ENCODE data around the gene C10orf88.
"Not testable (repeated sequence)": the region's sequence is repeated elsewhere in the genome, so short reads cannot be mapped to it uniquely, and the experiment has no call there.

The C10orf88 gene

DNA sequence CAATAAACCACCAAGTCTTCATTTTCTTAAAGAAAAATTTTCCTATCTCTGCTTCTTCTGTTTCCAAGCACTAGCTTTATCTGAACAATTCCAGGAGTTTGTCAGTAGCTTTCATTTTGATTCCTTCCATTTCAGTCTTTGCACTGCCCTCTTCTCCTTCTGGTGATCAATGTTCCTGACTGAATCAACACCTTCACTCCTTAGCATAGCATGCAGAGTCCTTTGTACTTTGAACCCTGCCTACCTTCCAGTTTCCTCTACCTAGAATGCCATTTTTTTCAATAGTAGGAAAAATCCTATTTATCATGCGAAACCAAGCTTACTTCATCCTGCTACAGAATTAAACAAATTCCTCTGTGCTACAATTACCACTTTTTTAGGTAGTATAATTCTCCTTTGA, 1.9 kb upstream of the C10orf88 start:
- no peaks in the 10 kb centered on the region for H3K9me3 ChIP-seq (replicated peaks; ENCODE audit: low read length)
- H3K4me1 ChIP-seq (ENCODE audit: control insufficient read depth, insufficient read depth, low read length) = peaks cover 20% of the 10 kb centered on the region
- no peaks in the 10 kb centered on the region for H3K27me3 ChIP-seq (ENCODE audit: control insufficient read depth, insufficient read depth, low read length)
- no peak overlapping the region for H3K9ac ChIP-seq (ENCODE audit: low read depth, low read length)
- peaks cover 3% of the 10 kb centered on the region for H3K36me3 ChIP-seq (ENCODE audit: insufficient read depth, low read length)
- no peak overlapping the region for H3K4me3 ChIP-seq (ENCODE audit: low read length)
- no peak overlapping the region for H3K4me2 ChIP-seq (ENCODE audit: low read length)

DNA sequence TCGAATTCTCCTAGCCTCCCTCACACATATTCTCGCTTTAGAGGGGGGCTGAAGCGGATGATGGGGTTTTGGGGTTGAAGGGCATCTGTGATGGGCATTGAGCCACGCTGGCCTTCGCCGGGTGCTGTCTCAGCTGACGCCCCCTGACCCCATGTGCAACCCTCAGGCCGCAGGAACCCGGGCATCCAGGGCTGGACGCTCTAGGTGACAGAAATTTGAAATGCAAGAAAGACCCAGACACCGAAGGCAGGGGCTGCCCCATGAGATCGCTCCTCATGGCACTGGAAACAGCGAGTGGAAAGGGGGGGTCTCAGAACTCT, 664 bp upstream of the C10orf88 start:
- peaks cover 7% of the 10 kb centered on the region for H3K36me3 ChIP-seq (ENCODE audit: insufficient read depth, low read length)
- H3K9me3 ChIP-seq (replicated peaks; ENCODE audit: low read length) = no peaks in the 10 kb centered on the region
- H3K4me1 ChIP-seq (ENCODE audit: control insufficient read depth, insufficient read depth, low read length) = peaks cover 20% of the 10 kb centered on the region
- H3K4me3 ChIP-seq (ENCODE audit: low read length) = peak overlapping the region; percentile 90
- no peaks in the 10 kb centered on the region for H3K27me3 ChIP-seq (ENCODE audit: control insufficient read depth, insufficient read depth, low read length)
- H3K4me2 ChIP-seq (ENCODE audit: low read length) = peak overlapping the region; percentile 81
- H3K9ac ChIP-seq (ENCODE audit: low read depth, low read length) = no peak overlapping the region

DNA sequence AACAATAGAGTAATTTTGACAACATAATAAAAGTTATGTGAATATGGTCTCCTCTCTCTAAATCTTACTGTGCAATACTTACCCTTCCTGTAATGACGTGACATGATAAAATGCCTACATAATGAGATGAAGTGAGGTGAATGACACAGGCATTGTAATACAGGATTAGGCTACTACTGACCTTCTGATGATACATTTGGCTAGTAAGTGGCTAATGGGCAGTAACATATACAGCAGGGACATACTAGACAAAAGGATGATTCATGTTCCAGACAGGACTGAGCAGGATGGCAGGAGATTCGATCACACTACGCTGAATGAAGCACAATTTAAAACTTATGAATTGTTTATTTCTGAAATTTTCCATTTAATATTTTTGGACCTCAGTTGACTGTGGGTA, 4.7 kb downstream of the C10orf88 start:
- H3K4me1 ChIP-seq (ENCODE audit: control insufficient read depth, insufficient read depth, low read length) = peaks cover 14% of the 10 kb centered on the region
- no peak overlapping the region for H3K9ac ChIP-seq (ENCODE audit: low read depth, low read length)
- no peaks in the 10 kb centered on the region for H3K9me3 ChIP-seq (replicated peaks; ENCODE audit: low read length)
- H3K36me3 ChIP-seq (ENCODE audit: insufficient read depth, low read length) = peaks cover 37% of the 10 kb centered on the region
- no peak overlapping the region for H3K4me3 ChIP-seq (ENCODE audit: low read length)
- no peak overlapping the region for H3K4me2 ChIP-seq (ENCODE audit: low read length)
- H3K27me3 ChIP-seq (ENCODE audit: control insufficient read depth, insufficient read depth, low read length) = no peaks in the 10 kb centered on the region

DNA sequence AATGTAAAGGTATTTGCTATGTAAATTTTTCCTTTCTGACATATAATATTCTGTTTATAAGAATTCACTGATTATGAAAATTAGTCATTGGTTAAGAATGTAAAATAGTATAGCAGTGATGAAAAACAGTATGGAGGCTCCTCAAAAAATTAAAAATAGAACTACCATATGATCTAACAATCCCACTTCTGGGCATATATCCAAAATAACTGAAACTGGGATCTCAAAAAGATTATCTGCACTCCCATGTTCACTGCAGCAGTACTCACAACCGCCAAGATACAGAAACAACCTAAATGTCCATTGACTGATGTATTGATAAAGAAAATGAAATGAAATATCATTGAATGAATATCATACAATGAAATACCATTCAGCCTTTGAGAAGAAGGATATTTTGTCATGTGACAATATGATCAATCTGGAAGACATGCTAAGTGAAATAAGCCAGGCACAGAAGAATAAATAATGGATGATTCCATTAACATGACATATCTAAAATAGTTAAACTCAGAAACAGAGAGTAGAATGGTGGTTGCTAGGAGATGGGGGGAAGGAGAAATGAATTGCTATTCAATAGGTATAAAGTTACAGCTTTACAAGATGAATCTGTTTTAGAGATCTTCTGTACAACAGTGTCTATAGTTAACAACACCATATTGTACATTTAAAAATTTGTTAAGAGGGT, 14.0 kb downstream of the C10orf88 start:
- Histone ChIP-seq H3K27me3 (ENCODE audit: control insufficient read depth, insufficient read depth, low read length) (no peaks in the 10 kb centered on the region), H3K4me3 (ENCODE audit: low read length) (no peak overlapping the region), H3K9me3 (replicated peaks; ENCODE audit: low read length) (no peaks in the 10 kb centered on the region), H3K4me2 (ENCODE audit: low read length) (peak overlapping the region; percentile 38), H3K4me1 (ENCODE audit: control insufficient read depth, insufficient read depth, low read length) (peaks cover 21% of the 10 kb centered on the region), H3K36me3 (ENCODE audit: insufficient read depth, low read length) (peaks cover 28% of the 10 kb centered on the region), H3K9ac (ENCODE audit: low read depth, low read length) (peak overlapping the region; percentile 20)

DNA sequence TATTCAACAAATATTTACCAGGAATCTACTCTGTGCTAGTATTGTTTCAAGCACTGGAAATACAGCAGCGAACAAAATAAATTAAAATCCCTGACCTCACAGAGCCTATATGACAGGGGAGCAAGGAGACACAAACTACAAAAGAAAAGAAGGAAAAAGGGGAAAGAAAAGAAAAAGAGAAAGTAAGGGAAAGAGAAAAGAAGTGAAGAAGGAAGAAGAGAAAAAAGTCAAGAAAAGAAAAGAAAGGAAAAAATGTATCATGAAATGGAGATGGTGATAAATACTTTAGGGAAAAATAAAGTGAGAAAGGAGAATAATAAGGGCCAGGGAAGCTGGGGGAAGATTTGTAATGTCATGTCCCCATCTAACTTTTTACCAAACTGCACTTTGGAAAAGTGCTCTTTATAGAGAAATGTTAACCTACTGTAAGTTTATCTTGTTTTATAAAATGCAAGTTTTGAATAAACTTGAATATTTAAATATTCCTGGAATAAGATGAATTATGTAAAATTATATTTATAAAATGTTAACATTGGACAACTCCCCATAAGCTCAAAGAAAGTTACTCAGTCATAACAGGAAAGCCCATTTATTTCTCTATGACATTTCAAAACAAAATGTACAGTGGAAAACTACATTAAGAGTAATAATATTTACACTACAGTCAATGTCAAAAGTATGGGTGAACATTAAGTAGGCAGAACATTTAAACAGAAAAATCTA, 14.7 kb downstream of the C10orf88 start:
- no peak overlapping the region for H3K4me3 ChIP-seq (ENCODE audit: low read length)
- no peak overlapping the region for H3K4me2 ChIP-seq (ENCODE audit: low read length)
- peaks cover 34% of the 10 kb centered on the region for H3K36me3 ChIP-seq (ENCODE audit: insufficient read depth, low read length)
- H3K4me1 ChIP-seq (ENCODE audit: control insufficient read depth, insufficient read depth, low read length) = peaks cover 21% of the 10 kb centered on the region
- H3K9me3 ChIP-seq (replicated peaks; ENCODE audit: low read length) = no peaks in the 10 kb centered on the region
- peak overlapping the region; percentile 8 for H3K9ac ChIP-seq (ENCODE audit: low read depth, low read length)
- H3K27me3 ChIP-seq (ENCODE audit: control insufficient read depth, insufficient read depth, low read length) = no peaks in the 10 kb centered on the region

DNA sequence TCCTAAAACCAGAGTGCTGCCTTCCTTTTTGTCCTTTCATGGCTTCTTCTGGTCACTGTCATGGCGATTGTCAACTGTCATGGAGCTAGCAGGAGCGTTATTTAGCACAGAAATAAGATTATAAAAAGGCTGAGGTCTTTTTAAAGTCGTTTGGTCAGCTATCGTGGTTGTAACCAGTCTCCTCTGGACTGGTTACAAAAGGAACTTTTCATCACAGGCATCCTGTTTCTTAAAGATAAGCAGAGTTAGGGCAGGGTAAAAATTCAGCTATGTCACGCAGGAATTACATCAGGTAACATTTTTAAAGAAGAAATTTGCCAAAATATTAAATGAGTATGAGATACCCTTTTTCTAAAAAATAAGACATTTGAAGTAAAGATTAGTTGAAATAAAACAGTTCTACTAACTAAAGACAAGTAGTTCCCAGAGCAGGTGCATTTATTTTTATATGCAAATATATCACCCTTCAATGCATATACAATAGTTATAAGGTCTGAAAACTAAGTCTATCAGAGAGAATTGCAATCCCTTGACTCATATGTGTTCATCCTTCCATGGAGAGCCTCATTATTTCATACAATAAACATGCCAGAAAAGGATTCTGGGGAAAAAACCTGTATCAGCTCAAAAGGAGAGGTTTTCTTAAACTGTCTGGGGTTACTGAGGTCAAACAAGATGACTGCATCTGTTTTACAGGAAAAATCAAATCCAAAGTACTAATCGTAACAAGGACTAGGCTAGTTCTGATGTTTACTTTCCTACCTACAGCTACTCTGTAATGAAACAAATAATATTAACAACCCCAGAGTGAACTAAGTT, 22.7 kb downstream of the C10orf88 start:
- H3K4me2 ChIP-seq (ENCODE audit: low read length) = no peak overlapping the region
- no peak overlapping the region for H3K9ac ChIP-seq (ENCODE audit: low read depth, low read length)
- no peak overlapping the region for H3K4me3 ChIP-seq (ENCODE audit: low read length)
- H3K27me3 ChIP-seq (ENCODE audit: control insufficient read depth, insufficient read depth, low read length) = no peaks in the 10 kb centered on the region
- H3K9me3 ChIP-seq (replicated peaks; ENCODE audit: low read length) = no peaks in the 10 kb centered on the region
- peaks cover 34% of the 10 kb centered on the region for H3K36me3 ChIP-seq (ENCODE audit: insufficient read depth, low read length)
- H3K4me1 ChIP-seq (ENCODE audit: control insufficient read depth, insufficient read depth, low read length) = no peaks in the 10 kb centered on the region

DNA sequence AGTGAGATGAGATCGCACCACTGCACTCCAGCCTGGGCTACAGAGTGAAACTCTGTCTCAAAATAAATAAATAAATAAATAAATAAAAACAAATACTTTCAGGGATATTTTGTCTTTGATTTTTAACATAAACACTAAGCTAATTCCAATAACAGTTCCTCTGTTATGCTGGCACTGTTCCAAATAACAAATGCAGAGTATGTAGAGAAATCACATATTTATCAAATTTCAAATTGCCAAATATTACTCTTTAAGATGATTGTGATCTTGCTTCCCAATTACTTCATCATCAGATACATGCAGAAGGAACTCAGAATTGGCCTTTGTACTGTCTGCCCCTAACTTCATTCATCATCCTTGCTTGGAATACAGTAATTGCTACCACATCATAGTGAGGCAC, 23.9 kb downstream of the C10orf88 start:
- Histone ChIP-seq H3K27me3 (ENCODE audit: control insufficient read depth, insufficient read depth, low read length) (no peaks in the 10 kb centered on the region), H3K9me3 (replicated peaks; ENCODE audit: low read length) (no peaks in the 10 kb centered on the region), H3K36me3 (ENCODE audit: insufficient read depth, low read length) (peaks cover 30% of the 10 kb centered on the region), H3K4me2 (ENCODE audit: low read length) (no peak overlapping the region), H3K9ac (ENCODE audit: low read depth, low read length) (no peak overlapping the region), H3K4me3 (ENCODE audit: low read length) (no peak overlapping the region), H3K4me1 (ENCODE audit: control insufficient read depth, insufficient read depth, low read length) (no peaks in the 10 kb centered on the region)

DNA sequence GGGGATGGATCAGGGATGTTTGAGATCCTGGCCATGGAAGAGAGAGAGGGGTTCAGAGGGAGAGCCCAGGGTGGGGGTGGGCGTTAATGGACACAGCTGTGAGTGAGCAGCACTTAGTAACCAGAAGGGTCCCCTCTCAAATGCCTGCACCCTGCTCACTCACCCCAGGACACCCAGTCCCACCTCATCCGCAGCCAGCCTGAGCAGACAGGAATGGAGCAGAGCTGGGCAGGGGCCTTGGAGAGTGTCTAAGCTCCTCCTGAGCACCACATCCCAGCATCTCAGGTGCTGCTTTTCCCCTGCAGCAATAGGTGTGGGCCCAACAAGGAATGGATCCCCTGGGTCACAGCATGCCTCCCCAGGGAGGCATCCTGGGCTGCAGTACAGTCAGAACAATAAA, 38.3 kb downstream of the C10orf88 start:
- no peaks in the 10 kb centered on the region for H3K4me1 ChIP-seq (ENCODE audit: control insufficient read depth, insufficient read depth, low read length)
- H3K9me3 ChIP-seq (replicated peaks; ENCODE audit: low read length) = no peaks in the 10 kb centered on the region
- no peaks in the 10 kb centered on the region for H3K36me3 ChIP-seq (ENCODE audit: insufficient read depth, low read length)
- no peaks in the 10 kb centered on the region for H3K27me3 ChIP-seq (ENCODE audit: control insufficient read depth, insufficient read depth, low read length)
- no peak overlapping the region for H3K4me2 ChIP-seq (ENCODE audit: low read length)
- no peak overlapping the region for H3K4me3 ChIP-seq (ENCODE audit: low read length)
- no peak overlapping the region for H3K9ac ChIP-seq (ENCODE audit: low read depth, low read length)

DNA sequence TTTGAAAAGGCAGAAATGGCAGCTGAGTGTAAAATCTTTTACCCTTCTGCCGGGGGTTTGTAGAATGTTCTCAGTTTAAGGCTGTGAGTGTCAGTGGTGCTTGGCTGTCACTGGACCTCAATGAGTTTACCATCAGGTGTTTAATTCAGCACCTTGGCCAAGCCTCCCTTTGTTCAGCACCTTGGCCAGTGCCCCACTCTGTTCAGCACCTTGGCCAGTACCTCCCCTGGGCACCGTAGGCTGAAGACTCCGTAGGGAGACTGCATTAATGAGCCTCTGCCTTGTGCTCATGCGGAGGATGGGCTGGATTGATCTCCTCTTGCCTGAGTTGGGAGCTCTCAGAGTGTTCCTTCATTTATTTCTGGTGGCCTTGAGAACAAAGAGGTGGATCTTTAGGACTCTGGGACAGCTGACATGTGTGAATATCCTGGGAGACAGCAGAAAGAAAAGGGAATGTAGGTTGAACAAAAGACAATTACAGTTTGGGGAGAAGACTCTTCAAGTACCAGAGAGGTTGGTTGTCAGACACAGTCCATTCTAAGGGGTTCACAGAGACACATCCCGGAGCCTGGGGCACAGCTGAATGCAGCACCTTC, 42.0 kb downstream of the C10orf88 start:
- Histone ChIP-seq H3K4me1 (ENCODE audit: control insufficient read depth, insufficient read depth, low read length) (no peaks in the 10 kb centered on the region), H3K27me3 (ENCODE audit: control insufficient read depth, insufficient read depth, low read length) (no peaks in the 10 kb centered on the region), H3K4me3 (ENCODE audit: low read length) (no peak overlapping the region), H3K36me3 (ENCODE audit: insufficient read depth, low read length) (no peaks in the 10 kb centered on the region), H3K4me2 (ENCODE audit: low read length) (no peak overlapping the region), H3K9me3 (replicated peaks; ENCODE audit: low read length) (no peaks in the 10 kb centered on the region), H3K9ac (ENCODE audit: low read depth, low read length) (no peak overlapping the region)

DNA sequence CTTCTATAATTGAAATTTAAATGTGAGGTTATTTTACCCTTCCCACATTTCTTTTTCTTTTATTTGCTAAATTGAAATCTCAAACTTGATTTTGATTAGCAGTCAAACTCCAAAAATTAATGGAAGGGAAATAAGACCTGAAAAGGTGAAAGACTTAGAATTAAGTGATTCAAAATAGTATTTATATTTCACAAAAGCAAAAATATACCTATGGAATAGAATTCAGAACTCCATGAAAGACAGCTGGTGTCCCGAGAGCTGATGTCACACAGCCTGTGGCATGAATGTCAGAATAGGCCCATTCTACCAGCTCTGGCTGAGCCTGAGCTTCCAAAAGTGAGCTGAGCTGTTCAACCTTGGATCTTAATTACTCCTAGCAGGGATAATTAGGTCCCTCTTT, 43.7 kb downstream of the C10orf88 start, which contains the start of gene FAM24A:
Gene FAM24A, plus strand, starts transcription at position 301 of the 400 bp plus-strand sequence. CDS start 1,025 bp downstream, outside the sequence.
- no peaks in the 10 kb centered on the region for H3K9me3 ChIP-seq (replicated peaks; ENCODE audit: low read length)
- no peak within 1 kb of the TSS for H3K9ac ChIP-seq (ENCODE audit: low read depth, low read length)
- no peaks in the 10 kb centered on the region for H3K36me3 ChIP-seq (ENCODE audit: insufficient read depth, low read length)
- no peaks in the 10 kb centered on the region for H3K27me3 ChIP-seq (ENCODE audit: control insufficient read depth, insufficient read depth, low read length)
- no peaks in the 10 kb centered on the region for H3K4me1 ChIP-seq (ENCODE audit: control insufficient read depth, insufficient read depth, low read length)
- no peak within 1 kb of the TSS for H3K4me3 ChIP-seq (ENCODE audit: low read length)
- no peak within 1 kb of the TSS for H3K4me2 ChIP-seq (ENCODE audit: low read length)

DNA sequence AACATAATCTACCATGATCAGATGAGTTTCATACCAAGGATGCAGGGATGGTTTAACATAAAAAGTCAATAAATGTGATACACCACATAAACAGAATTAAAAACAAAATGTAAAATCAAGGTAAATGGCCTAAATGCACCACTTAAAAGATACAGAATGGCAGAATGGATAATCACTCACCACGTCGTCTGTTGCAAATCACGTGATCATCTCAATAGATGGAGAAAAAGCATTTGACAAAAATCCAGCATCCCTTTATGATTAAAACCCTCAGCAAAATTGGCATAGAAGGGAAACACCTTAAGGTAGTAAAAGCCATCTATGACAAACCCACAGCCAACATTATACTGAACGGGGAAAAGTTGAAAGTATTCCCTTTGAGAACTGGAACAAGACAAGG, 50.2 kb downstream of the C10orf88 start:
- H3K9me3 ChIP-seq (replicated peaks; ENCODE audit: low read length); H3K27me3 ChIP-seq (ENCODE audit: control insufficient read depth, insufficient read depth, low read length); H3K4me3 ChIP-seq (ENCODE audit: low read length): not testable (repeated sequence)

More for the DNA sequence above, 50.2 kb downstream of the C10orf88 start:
- not testable (repeated sequence) for H3K9ac ChIP-seq (ENCODE audit: low read depth, low read length); H3K36me3 ChIP-seq (ENCODE audit: insufficient read depth, low read length); H3K4me1 ChIP-seq (ENCODE audit: control insufficient read depth, insufficient read depth, low read length); H3K4me2 ChIP-seq (ENCODE audit: low read length)
